Activated naive CD4-positive, alpha-beta T cell (primary cell): ENCODE data around the gene CACNG6.

Experiments
- DNase-seq, 4 experiments: peaks; one replicate each; lab custom pipeline; 2025; lab: John Stamatoyannopoulos, UW

CACNG6 gene

DNA sequence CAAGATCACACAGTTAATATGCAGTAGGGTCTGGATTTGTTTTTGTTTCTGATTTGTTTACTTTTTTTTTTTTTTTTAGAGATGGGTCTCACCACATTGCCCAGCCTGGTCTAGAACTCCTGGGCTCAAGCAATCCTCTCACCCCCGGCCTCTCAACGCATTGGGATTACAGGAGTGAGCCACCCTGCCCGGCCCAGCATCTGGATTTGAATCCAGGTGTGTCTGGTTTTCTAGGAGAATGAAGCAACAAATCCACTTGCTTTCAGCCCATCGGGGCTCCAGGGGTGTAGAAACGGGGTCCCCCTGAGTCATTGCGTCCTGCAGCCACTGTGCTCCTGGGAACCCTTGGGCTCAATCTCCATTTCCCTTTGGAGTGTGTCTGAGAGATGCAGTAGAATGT is 22.1 kb upstream of the CACNG6 start:
- no peak for DNase-seq

DNA sequence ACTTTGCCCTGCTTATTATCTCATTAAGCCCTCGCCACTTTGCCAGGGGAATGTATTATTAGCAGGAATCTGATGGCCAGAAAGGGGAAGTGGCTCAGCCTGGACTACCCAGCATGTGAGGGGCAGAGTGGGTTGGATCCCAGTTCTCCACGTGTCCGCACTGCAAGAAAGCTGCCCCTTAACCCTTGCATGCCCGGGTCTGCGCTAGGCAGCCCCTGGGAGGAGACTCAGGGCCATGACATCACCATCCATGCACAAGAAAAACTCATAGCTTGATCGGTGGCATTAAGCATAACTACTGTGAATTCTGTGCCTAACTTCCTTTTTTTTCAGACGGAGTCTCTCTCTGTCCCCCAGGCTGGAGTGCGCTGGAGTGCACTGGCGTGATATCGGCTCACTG is 19.8 kb upstream of the CACNG6 start:
- no peak for DNase-seq

GRCh38 chr19:53977429-53977990 is 13.9 kb upstream of the CACNG6 start:
- DNase-seq: peak in 2 of 4 experiments; percentile 6 to 15

DNA sequence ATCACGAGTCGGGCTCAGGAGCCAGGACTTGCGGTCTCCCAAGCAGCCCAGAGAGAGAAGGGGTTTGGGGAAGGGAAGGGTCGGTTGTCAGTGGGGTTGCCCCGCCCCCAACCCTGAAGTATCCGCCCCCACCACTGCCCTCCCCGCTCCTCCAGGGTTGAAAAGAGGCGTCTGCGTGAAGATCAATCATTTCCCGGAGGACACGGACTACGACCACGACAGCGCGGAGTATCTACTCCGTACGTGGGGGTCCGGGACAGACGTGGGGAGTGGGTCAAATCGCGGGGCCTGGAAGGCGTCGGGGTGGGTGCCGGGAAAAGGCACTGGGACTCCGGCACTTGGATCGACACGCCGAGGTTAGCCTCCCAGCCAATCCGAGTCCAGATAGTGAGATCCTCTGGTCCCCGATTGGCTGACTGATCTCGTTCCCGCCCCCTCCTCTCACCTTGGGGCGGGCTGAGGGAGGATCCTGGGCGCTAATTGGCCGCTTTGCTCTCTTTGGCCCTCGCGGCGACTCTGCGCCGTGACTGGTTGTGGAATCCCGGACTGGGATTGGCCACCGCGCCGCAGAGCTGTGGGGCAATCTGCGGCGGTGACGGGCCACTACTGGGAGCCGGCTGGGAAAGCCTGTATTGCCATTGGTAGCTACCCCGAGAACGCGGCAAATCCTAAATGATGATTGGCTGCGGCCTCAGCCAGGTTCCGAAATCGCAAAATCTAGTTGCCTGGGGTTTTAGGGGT is 13.3 kb upstream of the CACNG6 start:
- peak in 1 of 4 experiments; percentile 10 for DNase-seq

- DNase-seq: no peak
Measured at GRCh38 chr19:53978975-53979801, 12.2 kb upstream of the CACNG6 start.

DNA sequence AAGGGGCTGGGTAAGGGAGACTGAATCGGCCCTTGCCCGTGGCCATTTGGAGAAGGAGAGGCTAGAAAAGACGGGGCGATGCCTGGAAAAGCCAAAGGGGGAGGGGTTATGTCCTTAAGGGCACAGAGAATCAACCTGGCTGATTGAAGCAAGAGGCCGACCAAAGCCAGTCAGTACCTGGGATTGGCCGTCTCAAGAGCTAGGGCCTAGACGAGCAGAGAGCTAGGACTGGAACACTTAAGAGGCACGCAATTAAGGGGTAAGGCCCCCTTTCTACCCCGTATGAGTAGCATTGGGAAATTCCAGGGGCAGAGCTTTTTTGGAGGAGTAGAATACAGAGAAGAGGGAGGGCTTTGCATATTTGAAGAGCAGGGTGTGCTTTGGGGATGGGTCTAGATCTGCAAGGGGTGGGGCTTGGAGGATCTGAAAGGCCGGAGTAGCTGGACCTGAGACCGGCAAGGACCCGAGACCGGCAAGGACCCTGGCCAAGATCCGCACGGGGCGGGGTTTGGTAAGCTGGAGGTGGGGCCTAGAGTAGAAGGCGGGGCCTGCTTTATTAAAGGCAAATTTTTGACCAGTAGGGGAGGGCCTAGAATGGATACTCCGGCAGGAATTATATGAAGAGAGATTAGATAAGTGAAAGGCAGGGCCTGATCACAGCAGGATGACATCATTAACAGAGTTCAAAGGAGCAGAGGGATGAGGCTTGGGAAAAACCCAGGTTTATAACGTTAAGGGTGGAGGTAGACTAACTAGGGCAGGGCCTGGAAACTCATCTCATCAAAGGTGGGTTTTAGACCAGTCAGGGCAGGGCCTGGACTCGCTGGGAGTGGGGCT is 10.7 kb upstream of the CACNG6 start:
- DNase-seq: no peak

DNA sequence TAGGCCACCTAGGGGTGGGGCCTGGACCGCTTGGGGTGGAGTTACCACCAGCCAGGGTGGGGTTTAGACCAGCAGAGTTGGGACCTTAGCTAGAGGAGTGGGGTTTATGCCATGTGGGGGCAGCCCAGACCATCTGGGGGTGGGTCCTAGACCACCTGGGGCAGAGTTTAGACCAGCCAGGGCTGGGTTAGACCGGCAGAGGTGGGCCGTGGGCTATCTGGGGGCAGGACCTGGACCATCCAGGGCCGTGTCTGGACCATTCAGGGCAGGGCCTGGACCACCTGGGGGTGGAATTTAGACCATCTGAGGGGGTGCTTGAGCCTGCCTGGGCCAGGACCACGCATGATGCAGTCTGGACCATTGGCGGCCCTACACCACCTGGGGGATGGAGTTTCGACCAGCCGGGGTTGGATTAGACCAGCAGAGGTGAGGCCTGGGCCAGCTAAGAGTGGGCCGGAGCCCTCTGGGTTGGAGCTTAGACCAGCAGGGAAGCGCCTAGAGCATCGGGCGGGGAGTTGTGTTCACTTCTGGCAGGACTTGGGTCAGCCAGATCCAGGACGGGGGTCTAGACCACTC is 10.0 kb upstream of the CACNG6 start:
- DNase-seq: no peak

DNA sequence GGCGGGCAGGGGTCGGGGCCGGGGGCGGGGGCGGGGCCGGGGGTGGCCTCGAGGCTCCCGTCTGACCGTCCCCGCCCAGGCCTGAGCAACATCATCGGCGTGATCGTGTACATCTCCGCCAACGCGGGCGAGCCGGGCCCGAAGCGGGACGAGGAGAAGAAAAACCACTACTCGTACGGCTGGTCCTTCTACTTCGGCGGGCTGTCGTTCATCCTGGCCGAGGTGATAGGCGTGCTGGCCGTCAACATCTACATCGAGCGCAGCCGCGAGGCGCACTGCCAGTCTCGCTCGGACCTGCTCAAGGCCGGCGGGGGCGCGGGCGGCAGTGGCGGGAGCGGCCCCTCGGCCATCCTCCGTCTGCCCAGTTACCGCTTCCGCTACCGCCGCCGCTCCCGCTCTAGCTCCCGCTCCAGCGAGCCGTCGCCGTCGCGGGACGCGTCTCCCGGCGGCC is 9.4 kb upstream of the CACNG6 start:
- DNase-seq: no peak

GRCh38 chr19:53982611-53983010 is 8.8 kb upstream of the CACNG6 start:
- no peak for DNase-seq

DNA sequence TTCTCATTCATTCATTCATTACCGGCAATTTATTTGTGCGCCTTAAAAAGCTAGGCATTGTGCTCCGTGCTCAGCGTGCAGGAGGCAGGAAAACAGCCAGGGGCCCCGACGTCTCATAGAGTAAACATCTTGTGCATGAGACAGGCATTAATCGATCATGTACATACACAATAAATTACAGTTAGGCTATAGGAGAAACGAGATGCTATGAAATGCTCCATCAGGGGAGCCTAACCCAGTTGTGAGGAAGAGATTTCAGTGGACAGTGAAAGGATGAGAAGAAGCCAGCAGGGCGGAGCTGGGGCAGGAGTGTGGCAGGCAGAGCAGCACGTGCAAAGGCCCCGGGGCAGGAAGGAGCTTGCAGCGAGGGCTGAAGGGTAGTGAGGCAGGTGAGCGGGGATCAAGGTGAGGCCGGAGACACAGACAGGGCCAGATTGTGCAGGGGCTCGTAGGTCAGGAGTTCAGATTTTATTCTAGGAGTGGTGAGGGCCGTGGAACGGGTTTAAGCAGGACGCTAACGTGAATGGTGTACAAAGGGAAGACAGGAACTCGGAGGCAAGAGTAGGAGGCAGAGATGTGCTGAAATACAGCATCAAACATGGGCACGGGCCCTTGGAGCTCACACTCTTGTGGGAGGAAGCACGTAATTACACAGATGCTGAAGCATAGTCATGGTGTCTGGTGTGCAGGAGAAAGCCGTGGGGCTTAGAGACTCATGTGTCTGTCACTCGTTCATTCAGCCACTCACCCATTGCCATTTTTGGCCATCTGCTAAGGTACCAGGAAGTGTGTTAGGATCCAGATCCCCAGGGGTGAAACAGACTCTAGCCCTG is 7.8 kb upstream of the CACNG6 start:
- no peak for DNase-seq

GRCh38 chr19:53985863-53986262 is 5.6 kb upstream of the CACNG6 start:
- DNase-seq: no peak

DNA sequence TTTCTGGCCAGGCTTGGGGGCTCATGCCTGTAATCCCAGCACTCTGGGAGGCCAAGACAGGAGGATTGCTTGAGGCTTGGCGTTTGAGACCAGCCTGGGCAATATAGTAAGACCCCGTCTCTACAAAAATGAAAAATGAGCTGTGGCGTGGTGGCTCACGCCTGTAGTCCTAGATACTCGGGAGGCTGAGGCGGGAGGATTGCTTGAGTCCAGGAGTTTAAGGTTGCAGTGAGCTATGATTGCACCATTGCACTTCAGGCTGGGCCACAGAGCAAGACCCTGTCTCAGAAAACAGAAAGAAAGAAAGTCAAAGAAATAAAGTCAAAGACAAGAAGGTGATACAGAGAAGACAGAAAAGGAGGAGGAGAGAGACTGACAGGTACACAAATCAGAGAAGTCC is 2.5 kb upstream of the CACNG6 start:
- DNase-seq: no peak

- DNase-seq: no peak
Measured at GRCh38 chr19:53989600-53990533, 1.6 kb upstream of the CACNG6 start.

DNA sequence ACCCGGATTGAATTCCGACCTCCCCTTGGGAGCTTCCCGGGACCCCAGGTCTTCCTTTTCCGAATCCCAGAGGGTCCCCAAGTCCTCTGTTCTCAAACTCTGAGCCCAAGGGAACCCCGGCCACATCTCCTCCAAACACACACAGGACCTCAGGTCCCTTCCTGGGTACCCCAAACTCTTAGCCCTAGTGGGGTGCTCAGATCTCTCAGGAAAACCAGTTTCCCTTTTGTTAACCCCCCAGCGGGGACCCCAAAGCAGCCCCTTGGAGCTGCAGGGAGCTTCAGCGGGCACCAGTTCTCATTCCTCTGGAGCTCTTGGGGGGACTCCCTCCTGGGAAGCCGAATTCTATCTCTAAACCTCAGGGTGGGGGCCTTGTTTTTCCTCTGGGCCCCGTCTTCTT is 774 bp downstream of the CACNG6 start:
- DNase-seq: no peak

- no peak for DNase-seq
Measured at GRCh38 chr19:53992815-53993214, 1.4 kb downstream of the CACNG6 start.

- no peak for DNase-seq
Measured at GRCh38 chr19:53993448-53993847, 2.0 kb downstream of the CACNG6 start.

- DNase-seq: no peak
Measured at GRCh38 chr19:53994811-53995210, 3.4 kb downstream of the CACNG6 start.

DNA sequence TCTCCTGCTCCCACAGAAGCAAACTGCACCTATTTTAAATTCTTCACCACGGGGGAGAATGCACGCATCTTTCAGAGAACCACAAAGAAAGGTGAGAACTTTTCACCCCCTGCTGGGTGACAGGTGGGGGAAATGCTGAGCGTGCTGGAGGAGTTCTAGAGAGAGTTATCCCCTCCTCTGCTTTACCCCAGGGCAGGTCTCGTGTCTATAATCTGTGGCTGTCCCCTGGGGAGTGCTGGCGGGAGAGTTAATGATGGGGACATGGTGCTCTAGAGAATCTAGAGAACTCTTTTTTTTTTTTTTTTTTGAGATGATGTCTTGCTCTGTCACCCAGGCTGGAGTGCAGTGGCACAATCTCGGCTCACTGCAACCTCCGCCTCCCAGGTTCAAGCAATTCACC is 6.8 kb downstream of the CACNG6 start:
- DNase-seq: no peak

- no peak for DNase-seq
Measured at GRCh38 chr19:53999694-54000093, 8.3 kb downstream of the CACNG6 start.

DNA sequence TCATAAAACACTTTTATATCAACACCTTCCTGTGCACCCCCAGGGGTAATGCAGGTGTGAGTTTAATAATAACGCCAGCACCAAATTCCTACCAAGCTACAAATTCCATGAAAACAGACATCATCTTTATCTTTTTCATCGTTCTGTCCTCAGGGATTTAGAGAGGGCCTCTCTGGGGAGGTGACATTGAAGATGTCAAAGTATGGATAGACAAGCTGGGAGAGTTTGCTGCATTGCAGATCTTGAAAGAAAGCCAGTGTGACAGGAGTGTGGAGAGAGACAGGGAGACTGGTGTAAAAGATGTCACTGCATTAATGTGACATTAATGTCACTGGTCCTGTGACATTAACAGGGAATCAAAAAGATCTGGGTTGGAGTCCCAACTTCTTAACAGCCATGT is 10.1 kb downstream of the CACNG6 start:
- no peak for DNase-seq
